ENCODE results near the gene NOTCH1.
"Not testable (repeated sequence)": the region's sequence is repeated elsewhere in the genome, so short reads cannot be mapped to it uniquely, and the experiment has no call there.

The NOTCH1 gene

DNA sequence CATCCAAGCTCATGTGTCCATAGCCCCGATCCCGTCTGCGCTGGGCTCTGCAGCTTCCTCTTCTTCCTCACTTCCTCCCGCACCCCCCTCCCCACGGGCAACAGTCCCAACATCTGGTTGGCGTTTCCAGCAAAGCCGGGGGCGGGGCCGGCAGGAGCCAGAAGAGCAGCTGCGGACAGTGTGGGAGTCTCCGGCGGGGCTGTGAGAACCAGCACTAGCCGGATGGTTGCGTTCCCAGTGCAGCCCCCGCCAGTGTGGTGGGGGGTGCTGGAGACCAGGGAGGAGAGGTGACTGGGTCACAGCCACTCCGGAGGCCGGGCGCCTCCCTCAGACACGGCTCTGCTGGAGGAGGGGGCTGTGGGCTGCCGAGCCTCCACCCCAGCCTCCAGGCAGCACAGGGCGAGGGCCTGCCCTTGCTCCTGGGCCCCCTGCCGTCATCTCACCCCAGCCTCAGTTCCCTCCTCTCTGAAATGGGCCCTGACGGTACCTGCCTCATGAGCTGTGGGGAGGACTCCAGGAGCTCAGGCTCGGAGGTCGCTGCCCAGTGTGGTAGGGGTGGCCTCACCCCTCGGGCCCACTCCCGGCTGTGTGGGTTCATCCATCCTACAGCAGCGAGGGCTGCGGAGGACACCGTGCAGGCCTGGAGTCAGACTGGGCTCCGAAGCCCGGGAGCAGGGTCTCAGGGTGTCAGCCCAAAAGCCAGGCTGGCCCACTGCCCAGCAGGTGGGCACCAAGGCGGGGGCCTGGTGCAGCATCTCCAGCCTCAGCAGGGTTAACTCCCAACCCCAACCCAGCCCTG lies 41.5 kb upstream of the NOTCH1 start:
- Histone ChIP-seq H3K27me3 (replicated peaks; ENCODE audit: control insufficient read depth, insufficient read depth, low read length, poor library complexity, severe bottlenecking) (no peaks in the 10 kb centered on the region), H3K4me1 (ENCODE audit: control insufficient read depth, insufficient read depth, low read length, poor library complexity, severe bottlenecking) (peaks cover 12% of the 10 kb centered on the region), H3K4me3 (ENCODE audit: insufficient read depth, low read depth, low read length, poor library complexity, severe bottlenecking) (no peak overlapping the region), H3K27ac (ENCODE audit: insufficient read depth, low read length, poor library complexity, severe bottlenecking) (no peak overlapping the region), H3K36me3 (ENCODE audit: control insufficient read depth, insufficient read depth, low read length) (no peaks in the 10 kb centered on the region), H3K9me3 (ENCODE audit: control insufficient read depth, low read length) (no peaks in the 10 kb centered on the region)
- DNase-seq = no peak

DNA sequence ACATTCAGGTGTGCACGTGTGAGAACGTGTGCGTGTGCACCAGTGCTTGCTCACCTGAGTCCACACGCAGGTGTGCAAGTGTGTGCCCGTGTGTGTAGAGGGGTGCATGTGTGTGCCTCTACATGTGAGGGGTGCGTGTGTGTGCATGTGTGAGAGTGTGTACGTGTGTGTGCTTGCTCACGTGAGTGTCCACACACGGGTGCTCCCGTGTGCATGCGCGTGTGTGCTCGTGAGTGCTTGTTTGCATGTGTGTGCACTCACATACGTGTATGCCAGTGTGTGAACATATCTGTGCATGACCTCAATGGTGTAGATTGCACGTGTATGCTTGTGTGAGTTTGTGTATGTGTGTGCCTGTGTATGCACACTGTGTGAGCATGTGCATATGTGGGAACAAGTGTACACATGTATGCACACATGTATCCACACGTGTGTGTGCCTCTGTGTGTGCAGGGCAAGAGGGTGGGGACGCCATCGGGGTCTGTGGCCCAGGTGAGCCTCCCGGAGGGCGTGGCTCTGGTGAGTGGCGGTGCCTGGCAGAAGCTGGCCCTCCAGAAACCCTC lies 40.6 kb upstream of the NOTCH1 start:
- Histone ChIP-seq H3K27ac (ENCODE audit: insufficient read depth, low read length, poor library complexity, severe bottlenecking) (no peak overlapping the region), H3K4me1 (ENCODE audit: control insufficient read depth, insufficient read depth, low read length, poor library complexity, severe bottlenecking) (peaks cover 12% of the 10 kb centered on the region), H3K27me3 (replicated peaks; ENCODE audit: control insufficient read depth, insufficient read depth, low read length, poor library complexity, severe bottlenecking) (no peaks in the 10 kb centered on the region), H3K9me3 (ENCODE audit: control insufficient read depth, low read length) (no peaks in the 10 kb centered on the region), H3K36me3 (ENCODE audit: control insufficient read depth, insufficient read depth, low read length) (no peaks in the 10 kb centered on the region), H3K4me3 (ENCODE audit: insufficient read depth, low read depth, low read length, poor library complexity, severe bottlenecking) (no peak overlapping the region)
- DNase-seq = no peak

DNA sequence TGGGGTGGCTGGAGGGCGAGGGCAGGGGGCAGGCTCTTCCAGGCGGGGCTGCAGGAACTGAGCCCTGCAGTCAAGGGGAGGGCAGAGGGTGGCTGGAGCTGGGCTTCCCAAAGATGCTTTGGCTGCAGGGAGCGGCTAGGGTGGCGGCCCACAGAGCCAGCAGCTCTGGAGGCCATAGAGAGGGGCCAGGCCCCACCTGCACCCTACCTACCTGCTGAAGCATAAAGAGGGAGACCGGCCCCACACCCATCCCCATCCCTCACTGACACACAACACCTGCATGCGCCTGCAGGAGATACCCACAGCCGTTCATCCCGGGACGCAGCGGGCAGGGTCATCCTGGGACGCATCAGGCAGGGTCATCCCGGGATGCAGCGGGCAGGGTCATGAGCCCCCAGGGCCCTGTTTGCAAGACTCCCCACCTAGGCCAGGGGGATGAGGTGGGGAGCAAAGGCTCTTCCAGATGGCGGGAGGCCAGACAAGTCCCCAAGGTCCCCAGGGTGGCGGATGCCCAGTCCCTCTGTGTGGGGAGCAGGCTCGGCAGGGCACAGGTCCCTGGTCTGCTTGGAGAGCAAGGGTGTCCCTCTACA lies 39.8 kb upstream of the NOTCH1 start:
- H3K9me3 ChIP-seq (ENCODE audit: control insufficient read depth, low read length) = no peaks in the 10 kb centered on the region
- H3K36me3 ChIP-seq (ENCODE audit: control insufficient read depth, insufficient read depth, low read length) = no peaks in the 10 kb centered on the region
- H3K4me3 ChIP-seq (ENCODE audit: insufficient read depth, low read depth, low read length, poor library complexity, severe bottlenecking) = no peak overlapping the region
- peaks cover 12% of the 10 kb centered on the region for H3K4me1 ChIP-seq (ENCODE audit: control insufficient read depth, insufficient read depth, low read length, poor library complexity, severe bottlenecking)
- DNase-seq = no peak
- no peaks in the 10 kb centered on the region for H3K27me3 ChIP-seq (replicated peaks; ENCODE audit: control insufficient read depth, insufficient read depth, low read length, poor library complexity, severe bottlenecking)
- H3K27ac ChIP-seq (ENCODE audit: insufficient read depth, low read length, poor library complexity, severe bottlenecking) = no peak overlapping the region

DNA sequence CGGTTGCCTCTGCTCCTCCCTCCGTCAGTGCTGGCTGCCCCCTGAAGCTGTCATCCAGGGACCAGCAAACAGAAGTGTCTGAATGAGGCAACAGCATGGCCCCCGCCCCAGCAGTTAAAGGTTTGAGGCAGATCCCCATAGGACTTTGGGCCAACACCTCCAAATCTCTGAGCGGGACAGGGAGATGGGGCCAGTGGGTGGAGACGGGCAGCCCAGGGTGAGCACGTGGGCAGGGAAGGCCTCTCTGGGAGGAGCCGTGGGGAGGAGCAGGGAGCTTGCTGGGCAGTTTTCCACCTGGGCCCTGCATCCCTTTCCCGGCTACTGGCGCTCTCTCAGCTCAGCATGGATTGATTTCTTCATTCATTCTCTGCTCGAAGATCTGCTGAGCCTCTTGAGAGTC lies 39.1 kb upstream of the NOTCH1 start:
- no peak for DNase-seq
- Histone ChIP-seq H3K4me1 (ENCODE audit: control insufficient read depth, insufficient read depth, low read length, poor library complexity, severe bottlenecking) (peaks cover 12% of the 10 kb centered on the region), H3K36me3 (ENCODE audit: control insufficient read depth, insufficient read depth, low read length) (no peaks in the 10 kb centered on the region), H3K4me3 (ENCODE audit: insufficient read depth, low read depth, low read length, poor library complexity, severe bottlenecking) (no peak overlapping the region), H3K9me3 (ENCODE audit: control insufficient read depth, low read length) (no peaks in the 10 kb centered on the region), H3K27ac (ENCODE audit: insufficient read depth, low read length, poor library complexity, severe bottlenecking) (no peak overlapping the region), H3K27me3 (replicated peaks; ENCODE audit: control insufficient read depth, insufficient read depth, low read length, poor library complexity, severe bottlenecking) (no peaks in the 10 kb centered on the region)

DNA sequence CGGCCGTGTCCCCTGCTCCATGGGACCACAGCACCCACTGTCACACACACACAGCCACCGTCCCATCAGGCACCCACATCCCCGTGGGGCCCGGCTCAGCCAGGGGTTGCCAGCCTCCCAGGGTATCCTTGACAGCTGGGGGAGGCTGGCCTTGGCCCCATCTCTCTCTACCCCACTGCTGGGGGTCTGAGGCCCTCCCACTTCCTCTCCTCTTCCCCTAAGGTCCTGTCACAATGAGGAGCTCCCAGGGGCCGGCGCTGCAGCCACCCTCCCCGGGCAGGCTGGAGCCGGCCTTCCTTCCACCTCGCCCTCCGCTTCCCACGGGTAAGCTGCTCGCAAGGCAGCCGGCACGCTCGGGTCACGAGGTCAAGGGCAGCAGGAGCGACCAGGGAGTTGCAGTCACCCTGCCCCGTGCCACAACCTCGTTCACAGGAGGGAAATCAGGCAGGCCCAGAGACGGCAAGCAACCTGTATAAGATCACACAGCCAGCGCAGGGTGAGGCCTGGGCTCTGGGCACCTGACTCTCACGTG lies 38.6 kb upstream of the NOTCH1 start:
- Histone ChIP-seq H3K27me3 (replicated peaks; ENCODE audit: control insufficient read depth, insufficient read depth, low read length, poor library complexity, severe bottlenecking) (no peaks in the 10 kb centered on the region), H3K9me3 (ENCODE audit: control insufficient read depth, low read length) (no peaks in the 10 kb centered on the region), H3K4me1 (ENCODE audit: control insufficient read depth, insufficient read depth, low read length, poor library complexity, severe bottlenecking) (peaks cover 12% of the 10 kb centered on the region), H3K27ac (ENCODE audit: insufficient read depth, low read length, poor library complexity, severe bottlenecking) (no peak overlapping the region), H3K36me3 (ENCODE audit: control insufficient read depth, insufficient read depth, low read length) (no peaks in the 10 kb centered on the region), H3K4me3 (ENCODE audit: insufficient read depth, low read depth, low read length, poor library complexity, severe bottlenecking) (no peak overlapping the region)
- DNase-seq = no peak

DNA sequence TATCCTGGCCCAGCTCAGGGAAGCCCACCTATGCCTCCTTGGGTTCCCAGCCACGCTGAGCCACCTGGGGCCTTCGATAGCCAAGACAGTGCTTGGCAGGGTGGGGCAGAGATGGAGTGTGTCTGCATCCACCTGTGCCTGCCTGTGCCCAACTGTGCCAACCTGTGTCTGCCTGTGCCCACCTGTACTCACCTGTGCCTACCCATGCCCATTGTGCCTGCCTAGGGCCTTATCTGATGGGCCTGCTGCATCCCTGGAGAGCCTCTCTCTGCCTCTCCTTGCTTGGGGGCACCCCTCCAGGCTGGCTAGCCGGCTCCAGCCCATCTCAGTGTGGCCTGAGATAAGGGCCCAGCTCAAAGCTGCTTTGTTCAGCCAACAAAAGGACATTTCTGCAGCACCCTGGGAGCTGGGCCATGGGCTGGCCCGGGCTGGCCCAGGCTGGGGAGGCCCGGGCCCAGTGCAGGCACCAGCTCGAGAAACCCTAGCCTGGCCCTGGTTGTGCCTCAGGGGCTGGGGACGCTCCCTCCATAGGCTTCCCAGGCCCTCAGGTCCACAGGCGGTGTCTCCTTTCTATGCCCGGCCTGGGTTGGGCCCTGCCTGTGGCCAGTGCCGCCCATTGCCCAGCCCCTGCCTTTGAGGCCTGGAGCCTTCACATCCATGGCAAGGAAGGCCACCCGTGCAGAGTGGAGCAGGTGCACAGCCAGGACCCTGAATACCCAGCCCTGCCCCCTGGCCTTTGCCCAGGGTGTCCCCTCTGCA lies 37.3 kb upstream of the NOTCH1 start:
- Histone ChIP-seq H3K36me3 (ENCODE audit: control insufficient read depth, insufficient read depth, low read length) (no peaks in the 10 kb centered on the region), H3K27ac (ENCODE audit: insufficient read depth, low read length, poor library complexity, severe bottlenecking) (no peak overlapping the region), H3K9me3 (ENCODE audit: control insufficient read depth, low read length) (no peaks in the 10 kb centered on the region), H3K4me3 (ENCODE audit: insufficient read depth, low read depth, low read length, poor library complexity, severe bottlenecking) (no peak overlapping the region), H3K27me3 (replicated peaks; ENCODE audit: control insufficient read depth, insufficient read depth, low read length, poor library complexity, severe bottlenecking) (no peaks in the 10 kb centered on the region), H3K4me1 (ENCODE audit: control insufficient read depth, insufficient read depth, low read length, poor library complexity, severe bottlenecking) (peaks cover 3% of the 10 kb centered on the region)
- DNase-seq = no peak

DNA sequence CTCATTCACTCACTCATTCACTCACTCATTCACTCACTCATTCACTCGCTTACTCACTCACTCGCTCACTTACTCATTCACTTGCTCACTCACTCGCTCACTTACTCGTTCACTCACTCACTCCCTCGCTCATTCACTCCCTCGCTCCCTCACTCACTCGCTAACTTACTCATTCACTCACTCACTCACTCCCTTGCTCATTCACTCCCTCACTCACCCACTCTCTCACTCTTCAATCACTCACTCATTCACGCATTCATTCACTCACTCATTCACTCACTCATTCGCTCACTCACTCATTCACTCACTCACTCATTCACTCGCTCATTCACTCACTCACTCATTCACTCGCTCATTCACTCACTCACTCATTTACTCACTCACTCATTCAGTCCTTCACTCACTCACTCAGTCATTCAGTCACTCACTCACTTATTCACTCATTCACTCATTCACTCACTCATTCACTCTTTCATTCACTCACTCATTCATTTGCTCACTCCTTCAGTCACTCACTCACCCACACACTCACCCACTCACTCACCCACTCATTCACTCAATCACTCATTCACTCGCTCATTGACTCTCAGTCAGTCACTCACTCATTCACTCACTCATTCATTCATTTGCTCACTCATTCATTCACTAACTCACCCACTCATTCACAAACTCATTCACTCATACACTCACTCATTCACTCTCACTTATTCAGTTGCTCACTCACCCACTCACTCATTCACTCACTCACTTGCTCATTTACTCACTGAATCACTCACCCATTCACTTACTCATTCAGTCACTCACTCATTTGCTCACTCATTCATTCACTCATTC lies 36.0 kb upstream of the NOTCH1 start:
- Histone ChIP-seq H3K4me1 (ENCODE audit: control insufficient read depth, insufficient read depth, low read length, poor library complexity, severe bottlenecking) (no peaks in the 10 kb centered on the region), H3K27ac (ENCODE audit: insufficient read depth, low read length, poor library complexity, severe bottlenecking) (no peak overlapping the region), H3K9me3 (ENCODE audit: control insufficient read depth, low read length) (no peaks in the 10 kb centered on the region), H3K36me3 (ENCODE audit: control insufficient read depth, insufficient read depth, low read length) (no peaks in the 10 kb centered on the region), H3K27me3 (replicated peaks; ENCODE audit: control insufficient read depth, insufficient read depth, low read length, poor library complexity, severe bottlenecking) (no peaks in the 10 kb centered on the region), H3K4me3 (ENCODE audit: insufficient read depth, low read depth, low read length, poor library complexity, severe bottlenecking) (no peak overlapping the region)
- DNase-seq = no peak

DNA sequence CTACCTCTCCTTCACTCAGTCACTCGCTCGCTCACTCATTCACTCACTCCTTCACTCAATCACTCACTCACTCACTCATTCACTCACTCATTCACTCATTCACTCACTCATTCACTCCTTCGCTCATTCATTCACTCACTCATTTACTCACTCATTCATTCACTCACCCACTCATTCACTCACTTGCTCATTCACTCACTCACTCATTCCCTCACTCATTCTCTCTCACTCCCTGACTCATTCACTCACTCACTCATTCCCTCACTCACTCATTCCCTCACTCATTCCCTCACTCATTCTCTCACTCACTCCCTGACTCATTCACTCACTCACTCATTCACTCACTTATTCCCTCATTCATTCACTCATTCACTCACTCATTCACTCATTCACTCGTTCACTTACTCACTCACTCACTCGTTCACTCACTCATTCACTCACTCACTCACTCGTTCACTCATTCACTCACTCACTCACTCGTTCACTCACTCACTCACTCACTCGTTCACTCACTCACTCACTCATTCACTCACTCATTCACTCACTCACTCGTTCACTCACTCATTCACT lies 33.9 kb upstream of the NOTCH1 start:
- not testable (repeated sequence) for H3K4me1 ChIP-seq (ENCODE audit: control insufficient read depth, insufficient read depth, low read length, poor library complexity, severe bottlenecking); H3K36me3 ChIP-seq (ENCODE audit: control insufficient read depth, insufficient read depth, low read length); H3K27ac ChIP-seq (ENCODE audit: insufficient read depth, low read length, poor library complexity, severe bottlenecking); H3K9me3 ChIP-seq (ENCODE audit: control insufficient read depth, low read length); H3K4me3 ChIP-seq (ENCODE audit: insufficient read depth, low read depth, low read length, poor library complexity, severe bottlenecking); DNase-seq; H3K27me3 ChIP-seq (replicated peaks; ENCODE audit: control insufficient read depth, insufficient read depth, low read length, poor library complexity, severe bottlenecking)

DNA sequence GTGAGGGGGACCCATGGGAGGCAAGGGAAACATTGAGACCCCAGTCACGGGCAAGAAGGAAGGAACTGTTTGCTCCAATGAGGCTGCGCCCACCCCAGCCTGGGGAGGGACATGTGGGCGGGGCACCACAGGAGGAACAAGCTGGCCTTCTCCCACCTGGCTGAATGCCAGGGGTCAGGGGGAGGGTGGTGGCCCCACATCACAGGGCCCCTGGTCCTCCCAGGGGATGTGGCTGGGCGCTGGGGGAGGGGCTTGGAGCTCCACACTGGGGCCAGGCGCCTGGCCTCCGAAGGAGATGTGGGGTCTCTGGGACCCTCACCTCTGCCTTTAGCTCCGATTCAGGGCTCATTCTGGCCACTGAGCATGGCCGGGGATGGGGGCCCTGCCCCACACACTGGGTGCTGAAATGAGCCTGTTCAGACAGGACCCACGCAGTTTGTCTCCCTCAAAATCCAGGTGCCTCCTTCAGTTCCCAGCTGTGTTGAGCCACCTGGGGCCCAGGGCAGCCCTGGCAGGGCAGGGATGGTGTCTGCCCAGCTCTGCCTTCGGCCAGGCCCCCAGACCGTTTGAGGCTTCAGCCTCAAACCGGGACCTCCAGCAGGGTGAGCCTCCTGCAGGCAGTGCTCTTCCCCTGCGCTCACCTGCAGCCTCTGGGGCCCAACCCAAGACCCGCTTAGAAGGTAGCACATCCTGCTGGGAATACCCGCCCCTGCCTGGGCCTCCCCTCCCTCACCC lies 33.2 kb upstream of the NOTCH1 start:
- Histone ChIP-seq H3K27me3 (replicated peaks; ENCODE audit: control insufficient read depth, insufficient read depth, low read length, poor library complexity, severe bottlenecking) (no peaks in the 10 kb centered on the region), H3K9me3 (ENCODE audit: control insufficient read depth, low read length) (no peaks in the 10 kb centered on the region), H3K4me3 (ENCODE audit: insufficient read depth, low read depth, low read length, poor library complexity, severe bottlenecking) (no peak overlapping the region), H3K27ac (ENCODE audit: insufficient read depth, low read length, poor library complexity, severe bottlenecking) (no peak overlapping the region), H3K4me1 (ENCODE audit: control insufficient read depth, insufficient read depth, low read length, poor library complexity, severe bottlenecking) (no peaks in the 10 kb centered on the region), H3K36me3 (ENCODE audit: control insufficient read depth, insufficient read depth, low read length) (no peaks in the 10 kb centered on the region)
- DNase-seq = no peak
